Fibroblast of upper back skin (primary cell): ENCODE measurements around the gene ADAMTS3.
A peak's percentile ranks its signal among the peaks of the same experiment; 100 is the strongest.
"Not testable (repeated sequence)": the region's sequence is repeated elsewhere in the genome, so short reads cannot be mapped to it uniquely, and the experiment has no call there.

Source experiments
- DNase-seq: peaks from one replicate; pipeline ENCODE4 v3.0.0-alpha.2; 2013

Gene ADAMTS3

GRCh38 chr4:72546456-72546855 is 22.6 kb downstream of the ADAMTS3 start:
- peak; percentile 74 for DNase-seq

- DNase-seq = not testable (repeated sequence)
These were observed 28.3 kb downstream of the ADAMTS3 start for GRCh38 chr4:72540694-72541093.

- DNase-seq = no peak
These were observed 31.0 kb downstream of the ADAMTS3 start for GRCh38 chr4:72538006-72538405.

- DNase-seq = no peak
These were observed 32.6 kb downstream of the ADAMTS3 start for GRCh38 chr4:72536443-72536842.

- DNase-seq = no peak
These were observed 37.2 kb downstream of the ADAMTS3 start for GRCh38 chr4:72531768-72532290.

GRCh38 chr4:72531322-72531721 is 37.7 kb downstream of the ADAMTS3 start:
- DNase-seq = no peak

- DNase-seq = no peak
These were observed 39.7 kb downstream of the ADAMTS3 start for GRCh38 chr4:72529148-72529822.

- no peak for DNase-seq
These were observed 41.9 kb downstream of the ADAMTS3 start for GRCh38 chr4:72527038-72527646.

- peak; percentile 81 for DNase-seq
These were observed 43.1 kb downstream of the ADAMTS3 start for GRCh38 chr4:72525938-72526337.

GRCh38 chr4:72522440-72522839 is 46.6 kb downstream of the ADAMTS3 start:
- no peak for DNase-seq

- DNase-seq = no peak
These were observed 55.8 kb downstream of the ADAMTS3 start for GRCh38 chr4:72513227-72513626.

- DNase-seq = peak; percentile 14
These were observed 61.1 kb downstream of the ADAMTS3 start for GRCh38 chr4:72507860-72508419.

- DNase-seq = no peak
These were observed 61.9 kb downstream of the ADAMTS3 start for GRCh38 chr4:72507167-72507566.

GRCh38 chr4:72505314-72505744 is 63.7 kb downstream of the ADAMTS3 start:
- peak; percentile 63 for DNase-seq

GRCh38 chr4:72500214-72500613 is 68.8 kb downstream of the ADAMTS3 start:
- DNase-seq = no peak

GRCh38 chr4:72496119-72496518 is 72.9 kb downstream of the ADAMTS3 start:
- DNase-seq = peak; percentile 47

GRCh38 chr4:72494156-72494555 is 74.9 kb downstream of the ADAMTS3 start:
- no peak for DNase-seq

- DNase-seq = peak; percentile 81
These were observed 79.8 kb downstream of the ADAMTS3 start for GRCh38 chr4:72489267-72489666.

- no peak for DNase-seq
These were observed 82.0 kb downstream of the ADAMTS3 start for GRCh38 chr4:72486991-72487390.

- DNase-seq = no peak
These were observed 84.0 kb downstream of the ADAMTS3 start for GRCh38 chr4:72484981-72485380.

GRCh38 chr4:72473434-72473900 is 95.6 kb downstream of the ADAMTS3 start:
- no peak for DNase-seq

GRCh38 chr4:72471816-72472215 is 97.2 kb downstream of the ADAMTS3 start:
- no peak for DNase-seq

- DNase-seq = peak; percentile 31
These were observed 100.0 kb downstream of the ADAMTS3 start for GRCh38 chr4:72468904-72469502.

- DNase-seq = no peak
These were observed 101.4 kb downstream of the ADAMTS3 start for GRCh38 chr4:72467633-72468032.
